GM18508 (cell line): ENCODE results near the gene IL1RL2.
A peak's percentile ranks its signal among the peaks of the same experiment; 100 is the strongest.

Experiments used
- ATAC-seq: cut with Tn5 transposase; IDR thresholded peaks from one replicate; pipeline ENCODE4 v1.9.1; 2021; ENCODE audit warnings: moderate number of reproducible peaks; ENCODE audit not compliant: insufficient read depth, unreplicated experiment

The IL1RL2 gene

DNA sequence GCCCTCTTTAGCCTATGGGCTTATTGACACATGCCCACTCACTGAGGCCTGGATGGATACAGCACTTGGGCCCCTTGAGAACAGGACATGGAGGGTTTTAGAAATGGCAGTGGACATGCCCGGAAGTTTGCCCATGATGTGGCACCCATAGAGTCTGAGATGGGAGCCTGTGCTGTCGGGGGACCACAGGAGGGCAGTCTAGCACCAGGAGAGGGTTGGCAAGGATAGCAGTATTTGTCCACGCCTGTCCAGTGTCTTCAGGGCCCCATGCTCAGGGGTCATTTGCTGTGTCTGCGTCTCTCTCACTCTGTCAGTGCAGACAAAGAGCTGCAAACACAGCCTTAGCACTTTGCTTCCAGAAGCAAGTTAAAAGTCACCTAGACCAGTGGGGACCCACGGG, 48.7 kb downstream of the IL1RL2 start:
- ATAC-seq, result no peak

DNA sequence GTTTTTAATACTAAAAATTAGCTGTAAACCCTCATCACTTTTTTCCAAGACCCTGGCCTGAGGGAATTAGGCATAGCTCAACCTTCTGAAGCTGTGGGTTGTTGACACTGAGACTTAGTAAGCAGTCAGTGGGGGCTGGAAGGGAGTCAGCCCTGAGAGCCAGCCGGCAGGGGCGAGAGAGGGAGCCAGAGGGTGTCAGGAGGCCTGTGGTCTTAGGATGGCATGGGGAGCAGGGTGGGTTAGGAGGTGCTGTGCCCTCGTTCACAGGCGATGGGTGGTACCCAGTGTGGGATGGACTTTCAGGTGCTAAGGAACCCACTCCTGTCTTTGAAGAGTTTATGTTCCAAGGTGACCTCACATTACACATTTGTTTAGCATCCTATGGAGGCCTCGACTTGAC, 49.3 kb downstream of the IL1RL2 start:
- ATAC-seq, result no peak

DNA sequence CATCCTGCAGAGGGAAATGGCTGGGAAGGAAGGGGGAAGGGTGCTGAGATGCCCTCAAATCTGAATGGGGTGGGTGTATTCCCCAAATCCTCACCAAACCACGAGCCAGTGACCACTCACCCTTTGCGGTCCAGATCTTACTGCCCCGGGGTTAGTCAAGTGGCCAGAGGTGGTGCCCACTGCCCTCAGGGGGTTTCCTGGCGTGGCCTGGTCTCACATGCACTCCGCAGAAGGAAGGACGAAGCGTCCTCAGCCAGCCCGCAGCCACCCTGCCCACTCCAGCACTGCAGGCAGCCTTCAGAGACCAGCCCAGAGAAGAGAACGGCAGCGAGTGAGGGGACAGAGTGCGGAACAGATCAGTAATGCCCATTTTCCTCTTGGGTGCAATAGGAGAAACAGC, 50.4 kb downstream of the IL1RL2 start:
- ATAC-seq, result no peak

GRCh38 chr2:102238039-102238756, 51.4 kb downstream of the IL1RL2 start:
- no peak for ATAC-seq

- ATAC-seq, result no peak
Measured at GRCh38 chr2:102238778-102239177, 52.0 kb downstream of the IL1RL2 start.

- no peak for ATAC-seq
Measured at GRCh38 chr2:102239344-102239743, 52.5 kb downstream of the IL1RL2 start.

GRCh38 chr2:102240640-102241370, 54.0 kb downstream of the IL1RL2 start:
- ATAC-seq, result peak; percentile 88

- ATAC-seq, result no peak
Measured at GRCh38 chr2:102241616-102242305, 54.9 kb downstream of the IL1RL2 start.

GRCh38 chr2:102245266-102246151, 58.7 kb downstream of the IL1RL2 start:
- no peak for ATAC-seq

- no peak for ATAC-seq
Measured at GRCh38 chr2:102250278-102250821, 63.5 kb downstream of the IL1RL2 start.

GRCh38 chr2:102251042-102251848, 64.4 kb downstream of the IL1RL2 start:
- no peak for ATAC-seq

DNA sequence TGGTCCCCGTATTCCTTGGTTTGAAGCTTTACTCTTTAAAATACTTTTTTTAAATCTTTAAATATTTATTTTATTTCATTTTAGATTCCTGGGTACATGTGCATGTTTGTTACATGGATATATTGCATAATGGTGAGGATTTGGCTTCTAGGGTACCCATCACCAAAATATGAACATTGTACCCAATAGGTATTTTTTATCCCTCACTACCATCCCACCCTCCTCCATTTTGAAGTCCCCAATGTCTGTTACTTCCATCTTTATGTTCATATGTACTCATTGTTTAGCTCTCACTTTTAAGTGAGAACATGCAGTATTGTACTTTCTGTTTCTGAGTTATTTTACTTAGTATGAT, 65.0 kb downstream of the IL1RL2 start:
- no peak for ATAC-seq

- ATAC-seq, result no peak
Measured at GRCh38 chr2:102252236-102252635, 65.4 kb downstream of the IL1RL2 start.

GRCh38 chr2:102253140-102253752, 66.4 kb downstream of the IL1RL2 start:
- ATAC-seq, result no peak

GRCh38 chr2:102253753-102254150, 66.9 kb downstream of the IL1RL2 start:
- ATAC-seq, result no peak

DNA sequence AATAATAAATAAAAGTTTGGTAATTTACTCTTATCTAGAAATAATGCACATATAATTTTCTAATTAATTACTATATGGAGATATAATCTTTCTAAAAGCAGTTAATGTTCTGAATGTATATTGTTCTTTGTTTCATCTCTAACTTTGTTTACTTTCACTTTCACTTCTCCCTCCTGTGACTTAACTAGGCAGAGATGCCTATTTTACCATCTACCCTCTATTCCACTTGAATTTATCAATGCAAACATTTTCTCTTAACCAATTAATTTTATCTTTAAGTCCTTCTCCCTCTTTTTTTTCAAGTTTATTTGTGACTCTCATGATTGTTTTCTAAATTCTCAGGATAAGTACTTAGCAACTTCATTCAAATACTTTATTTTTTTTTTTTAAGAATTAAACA, 69.5 kb downstream of the IL1RL2 start:
- no peak for ATAC-seq

- ATAC-seq, result no peak
Measured at GRCh38 chr2:102256874-102257462, 70.1 kb downstream of the IL1RL2 start.

GRCh38 chr2:102258025-102258385, 71.2 kb downstream of the IL1RL2 start:
- no peak for ATAC-seq
